HG03045 (cell line): ENCODE measurements around the gene POLR2E.

Source experiments
- ATAC-seq: cut with Tn5 transposase; IDR thresholded peaks from one replicate; pipeline ENCODE4 v1.9.1; 2021; ENCODE audit warnings: mild to moderate bottlenecking, moderate library complexity; ENCODE audit not compliant: unreplicated experiment

Gene POLR2E

GRCh38 chr19:1082165-1082927 is 12.8 kb downstream of the POLR2E start:
- ATAC-seq, result no peak

- ATAC-seq, result no peak
These were observed 13.6 kb downstream of the POLR2E start for GRCh38 chr19:1081301-1082164.

- ATAC-seq, result no peak
These were observed 14.6 kb downstream of the POLR2E start for GRCh38 chr19:1080360-1081161.

GRCh38 chr19:1079566-1080111 is 15.5 kb downstream of the POLR2E start:
- ATAC-seq, result no peak

GRCh38 chr19:1076951-1077350 is 18.2 kb downstream of the POLR2E start:
- peak; percentile 40 for ATAC-seq

GRCh38 chr19:1076046-1076386 is 19.2 kb downstream of the POLR2E start:
- ATAC-seq, result no peak

- ATAC-seq, result peak; percentile 35
These were observed 20.5 kb downstream of the POLR2E start for GRCh38 chr19:1074544-1075283.

- ATAC-seq, result no peak
These were observed 21.1 kb downstream of the POLR2E start for GRCh38 chr19:1073956-1074517.

- ATAC-seq, result no peak
These were observed 21.9 kb downstream of the POLR2E start for GRCh38 chr19:1073063-1073955.

GRCh38 chr19:1072371-1073015 is 22.7 kb downstream of the POLR2E start:
- ATAC-seq, result no peak

GRCh38 chr19:1070931-1071791 is 24.0 kb downstream of the POLR2E start:
- ATAC-seq, result no peak

GRCh38 chr19:1070576-1070930 is 24.6 kb downstream of the POLR2E start:
- ATAC-seq, result no peak

- ATAC-seq, result no peak
These were observed 26.0 kb downstream of the POLR2E start for GRCh38 chr19:1069009-1069779.

- ATAC-seq, result no peak
These were observed 26.9 kb downstream of the POLR2E start for GRCh38 chr19:1068009-1069001.

GRCh38 chr19:1067341-1067957 is 27.7 kb downstream of the POLR2E start:
- ATAC-seq, result no peak
